A549 treated with AZD9567 at 1 μM for 4 hours (cell line): ENCODE data around the gene VDR. TPM values are rescaled to one million over a fixed set of nuclear protein-coding genes. Genes with fewer than 3 reads are reported as not detected.

Experiments used
- total RNA-seq: library from RNA; stranded (reverse); fragments of 200-300 nt; extraction: Qiagen RNA extraction; gene quantifications from 5 replicates; pipeline ENCODE4 v1.2.3, GENCODE V29; 2022; ENCODE audit not compliant: insufficient read depth

The VDR gene
- 2.7 to 4.4 TPM (median 3.3 TPM) in 5 replicates for total RNA-seq

DNA sequence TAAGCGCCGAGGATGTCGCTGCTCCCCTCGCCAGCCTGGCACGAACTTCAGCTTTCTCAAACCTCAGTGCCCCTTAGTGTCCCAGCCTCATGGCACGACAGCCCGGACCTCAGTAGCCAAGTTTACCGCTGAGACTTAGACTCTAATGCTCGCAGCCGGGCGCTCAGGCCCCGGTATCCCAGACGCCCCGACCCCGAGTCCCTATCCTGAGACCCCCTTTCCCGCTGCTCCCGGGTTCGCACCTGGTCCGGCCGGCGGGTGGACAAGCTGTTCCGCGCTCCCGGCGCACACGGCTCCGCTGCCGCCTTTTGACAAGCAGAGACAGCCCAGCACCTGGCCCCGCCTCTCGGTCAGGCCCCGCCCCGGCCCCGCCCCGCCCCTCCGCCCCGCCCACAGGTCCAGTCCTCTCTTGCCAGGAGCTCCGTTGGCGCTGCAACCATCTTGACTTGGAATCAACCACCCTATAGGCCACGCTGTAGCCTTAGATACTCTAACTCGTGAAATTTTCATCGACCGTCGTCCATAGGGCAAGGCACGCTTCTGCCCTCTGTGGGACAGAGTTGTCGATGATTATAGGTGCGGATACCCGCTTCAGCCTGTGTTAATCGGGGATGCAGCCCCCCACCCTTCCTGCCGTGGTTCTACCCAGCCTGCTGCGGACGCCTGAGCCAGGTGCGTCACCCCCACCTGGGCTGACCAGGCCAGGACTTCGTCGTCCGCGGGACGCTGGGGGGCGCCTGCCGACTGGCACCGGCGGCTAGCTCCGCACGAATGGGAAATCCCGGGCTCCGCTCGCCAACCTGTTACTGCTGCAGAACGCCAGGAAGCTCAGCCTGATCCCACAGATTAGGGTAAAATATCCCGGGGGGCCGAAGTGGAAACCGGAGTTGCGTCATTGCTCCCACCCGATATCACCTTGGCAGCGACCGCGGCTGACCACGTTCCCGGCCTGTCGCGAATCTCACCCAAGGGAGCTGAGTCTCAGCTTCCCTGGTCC, at the start of gene VDR:
TSS of gene VDR (minus strand) at position 282 of the 997 bp plus-strand sequence. CDS start 25,881 bp downstream, outside the sequence.

GRCh38 chr12:47819896-47820630, 84.7 kb downstream of the VDR start, which contains the start of gene HDAC7:
Gene HDAC7 (minus strand): TSS chr12:47819903. CDS start chr12:47819785, 118 bp downstream.

Other genes with a start within 250 kb of the VDR start
- gene RPAP3, start 199.0 kb downstream of the VDR start, total RNA-seq, result 35.5 to 44.0 TPM (median 41.1 TPM) in 5 replicates
- gene ENDOU, start 179.5 kb downstream of the VDR start, total RNA-seq, result 0.05 TPM in 1 of 5 replicates, not detected in the others
- 0.24 to 0.55 TPM (median 0.36 TPM) in 4 of 5 replicates, not detected in the other for gene RAPGEF3, start 146.1 kb downstream of the VDR start, total RNA-seq
- gene SLC48A1, start 131.8 kb downstream of the VDR start, total RNA-seq, result 19.2 to 31.4 TPM (median 25.9 TPM) in 5 replicates
- gene HDAC7, start 85.1 kb downstream of the VDR start, total RNA-seq, result 40.1 to 57.9 TPM (median 54.8 TPM) in 5 replicates
- gene TMEM106C, start 58.6 kb upstream of the VDR start, total RNA-seq, result 120 to 193 TPM (median 124 TPM) in 5 replicates
- gene COL2A1, start 99.5 kb upstream of the VDR start, total RNA-seq, result 0.05 to 0.25 TPM (median 0.09 TPM) in 4 of 5 replicates, not detected in the other
- 9.4 to 15.8 TPM (median 10.5 TPM) in 5 replicates for gene SENP1, start 201.1 kb upstream of the VDR start, total RNA-seq
- gene PFKM, start 214.4 kb upstream of the VDR start, total RNA-seq, result 24.5 to 30.7 TPM (median 26.6 TPM) in 5 replicates